Esophagus muscularis mucosa (tissue), 4 donors: ENCODE data around the gene NKAIN2. TPM values are rescaled to one million over a fixed set of nuclear protein-coding genes. Genes with fewer than 3 reads are reported as not detected.

Source experiments
- DNase-seq: peaks from one replicate; pipeline ENCODE4 v3.0.0-alpha.2; 2017; ENCODE audit errors: extremely low spot score
- H3K27ac ChIP-seq, 4 donors: fragments of 200-600 bp; sonication (generic); replicated peaks in 1 of 4; 1 replicate in 3 of 4; 2 replicates in 1 of 4; pipeline ENCODE4 v1.5.1; 2016 to 2019; ENCODE audit warnings: mild to moderate bottlenecking in 1 of 4
- H3K27me3 ChIP-seq, 4 donors: fragments of 200-600 bp; sonication (generic); one replicate each; pipeline versions ENCODE4 v1.5.1 to v1.6.0; 2016 to 2019
- H3K36me3 ChIP-seq, 4 donors: fragments of 200-600 bp; sonication (generic); one replicate each; pipeline ENCODE4 v1.5.1; 2016 to 2019
- H3K4me1 ChIP-seq, 4 donors: fragments of 200-600 bp; sonication (generic); one replicate each; pipeline ENCODE4 v1.5.1; 2016 to 2019
- H3K4me3 ChIP-seq, 4 donors: fragments of 200-600 bp; sonication (generic); 1 replicate in 2 of 4; 2 replicates in 2 of 4; pipeline ENCODE4 v1.5.1; 2016 to 2019; ENCODE audit warnings: mild to moderate bottlenecking in 4 of 4, moderate library complexity in 1 of 4
- H3K9me3 ChIP-seq, 4 donors: fragments of 200-600 bp; sonication (generic); 1 replicate in 3 of 4; 2 replicates in 1 of 4; pipeline ENCODE4 v1.5.1; 2016 to 2019
- EP300 ChIP-seq: sonication (generic); formaldehyde crosslinking; IDR thresholded peaks from one replicate; pipeline ENCODE4 v1.6.1; 2017; ENCODE audit warnings: antibody characterized with exemption
- POLR2A ChIP-seq: fragments of 450-650 bp; IDR thresholded peaks from one replicate; pipeline ENCODE4 v1.6.1; 2017; ENCODE audit warnings: antibody characterized with exemption, moderate library complexity, mild to moderate bottlenecking, low read depth
- POLR2AphosphoS5 ChIP-seq, 2 donors: sonication (generic); formaldehyde crosslinking; IDR thresholded peaks; one replicate each; pipeline ENCODE4 v1.6.1; 2017; ENCODE audit warnings: antibody characterized with exemption in 2 of 2
- WGBS: methylation state at CpG from one replicate; pipeline ENCODE4 v1.1.5; 2018; 5-methylcytosine and 5-hydroxymethylcytosine counted together
- intact Hi-C: fragments of 100-400 bp; cut with DNase I; formaldehyde crosslinking; loops from one replicate; pipeline ENCODE4 v1.15.1; 2023
- total RNA-seq, 4 donors: library from RNA; depleted of rRNA; stranded (reverse); fragments of >200 nt; gene quantifications; one replicate each; pipeline versions ENCODE4 v1.1.0 to v1.2.1, GENCODE V29; 2016
- TF ChIP-seq, protein P1 (sequence below), 3 experiments: fragments of 200-600 bp in 2 of 3; fragments of 450-650 bp in 1 of 3; sonication (generic) in 2 of 3; IDR thresholded peaks; one replicate each; pipeline ENCODE4 v1.5.1; 2017 to 2019; ENCODE audit warnings: antibody characterized with exemption in 3 of 3, mild to moderate bottlenecking in 2 of 3, moderate library complexity in 1 of 3

The NKAIN2 gene
- total RNA-seq, 4 donors from 2014 or later = 0.11 to 0.66 (median 0.13) TPM; not detected in 1

DNA sequence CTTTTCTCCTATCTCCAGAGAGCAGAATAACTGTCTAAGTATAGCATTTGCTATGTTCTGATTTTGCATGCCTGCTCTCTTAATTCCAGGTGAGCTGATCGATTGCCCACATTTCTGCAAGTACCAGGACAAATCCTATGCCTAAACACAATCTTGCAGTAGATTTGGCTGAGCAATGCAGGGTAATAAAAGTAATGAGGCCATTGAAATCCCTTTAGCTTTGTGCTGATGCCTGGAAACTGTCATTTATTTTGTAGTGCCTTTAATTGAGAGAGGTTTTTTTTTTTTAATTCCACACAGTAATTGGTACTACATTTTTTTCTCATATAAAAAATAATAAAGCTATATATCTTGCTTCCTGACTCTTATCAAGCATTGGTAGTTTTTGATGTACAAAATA, 252.3 kb downstream of the NKAIN2 start:
- intact Hi-C loops = no loop called here
- Histone ChIP-seq H3K4me3 (no peak overlapping the region), H3K36me3 (no peaks in the 10 kb centered on the region), H3K9me3 (no peaks in the 10 kb centered on the region), H3K27me3 (no peaks in the 10 kb centered on the region), H3K27ac (no peak overlapping the region), H3K4me1 (peaks cover 0 to 15% (median 3%) of the 10 kb centered on the region in 4 donors)
- 75% methylated on average over 1 of the region's 1 CpG for WGBS
- TF ChIP-seq, protein P1, sequence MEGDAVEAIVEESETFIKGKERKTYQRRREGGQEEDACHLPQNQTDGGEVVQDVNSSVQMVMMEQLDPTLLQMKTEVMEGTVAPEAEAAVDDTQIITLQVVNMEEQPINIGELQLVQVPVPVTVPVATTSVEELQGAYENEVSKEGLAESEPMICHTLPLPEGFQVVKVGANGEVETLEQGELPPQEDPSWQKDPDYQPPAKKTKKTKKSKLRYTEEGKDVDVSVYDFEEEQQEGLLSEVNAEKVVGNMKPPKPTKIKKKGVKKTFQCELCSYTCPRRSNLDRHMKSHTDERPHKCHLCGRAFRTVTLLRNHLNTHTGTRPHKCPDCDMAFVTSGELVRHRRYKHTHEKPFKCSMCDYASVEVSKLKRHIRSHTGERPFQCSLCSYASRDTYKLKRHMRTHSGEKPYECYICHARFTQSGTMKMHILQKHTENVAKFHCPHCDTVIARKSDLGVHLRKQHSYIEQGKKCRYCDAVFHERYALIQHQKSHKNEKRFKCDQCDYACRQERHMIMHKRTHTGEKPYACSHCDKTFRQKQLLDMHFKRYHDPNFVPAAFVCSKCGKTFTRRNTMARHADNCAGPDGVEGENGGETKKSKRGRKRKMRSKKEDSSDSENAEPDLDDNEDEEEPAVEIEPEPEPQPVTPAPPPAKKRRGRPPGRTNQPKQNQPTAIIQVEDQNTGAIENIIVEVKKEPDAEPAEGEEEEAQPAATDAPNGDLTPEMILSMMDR (IDR thresholded peaks at IDR 0.05) = no peak
- TF ChIP-seq POLR2AphosphoS5 (IDR thresholded peaks at IDR 0.05) = no peak
- no peak for TF ChIP-seq EP300
- no peak for DNase-seq

DNA sequence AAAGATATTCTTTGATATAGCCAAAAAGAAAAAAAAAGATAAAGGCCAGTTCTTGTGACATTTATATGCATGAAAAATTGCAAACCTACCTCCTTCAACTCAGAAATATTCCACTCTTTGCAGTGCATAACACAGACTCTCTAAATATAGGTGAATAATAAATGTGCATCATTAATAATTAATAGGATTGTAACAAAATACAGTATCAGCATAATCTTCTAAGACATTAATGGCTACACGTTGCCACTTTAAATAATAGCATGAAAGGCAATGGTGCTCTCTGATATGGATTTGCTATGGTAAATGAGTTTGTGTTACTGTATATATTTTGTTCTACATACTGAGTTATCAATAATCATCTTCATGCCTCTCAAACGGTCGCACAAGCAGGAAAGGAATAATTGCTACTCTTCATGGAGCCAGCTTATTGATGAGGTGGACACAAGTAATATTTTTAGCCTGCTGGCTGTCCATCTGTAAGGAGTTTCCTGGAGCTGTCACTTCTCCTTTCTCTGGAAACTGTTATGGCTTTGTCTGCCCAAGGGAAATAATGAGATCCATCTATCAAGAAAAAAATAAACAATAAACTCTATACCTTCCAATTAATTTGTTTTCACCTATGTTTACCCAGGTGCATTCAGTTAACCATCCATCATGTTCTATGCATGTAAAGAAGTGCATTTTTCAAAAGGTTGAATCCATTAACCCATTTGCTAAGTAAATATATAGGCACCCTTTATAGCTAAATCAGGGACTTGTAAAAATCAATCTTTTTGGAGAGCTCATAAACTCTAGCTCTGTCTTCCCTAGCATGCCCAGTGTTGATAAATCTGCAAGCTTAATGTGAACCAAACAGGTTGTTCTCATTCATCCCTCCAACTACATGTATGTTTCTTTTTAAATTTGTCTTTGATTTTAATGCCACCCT, 253.0 kb downstream of the NKAIN2 start:
- H3K27ac ChIP-seq = no peak overlapping the region
- peaks cover 0 to 15% (median 3%) of the 10 kb centered on the region in 4 donors for H3K4me1 ChIP-seq
- no peaks in the 10 kb centered on the region for H3K9me3 ChIP-seq
- no peak for DNase-seq
- H3K4me3 ChIP-seq = no peak overlapping the region
- intact Hi-C loops = no loop called here
- WGBS = 52% methylated on average over 3 of the region's 3 CpGs
- TF ChIP-seq, protein P1 (IDR thresholded peaks at IDR 0.05) = no peak
- TF ChIP-seq POLR2A (no peak), EP300 (no peak), POLR2AphosphoS5 (IDR thresholded peaks at IDR 0.05) (no peak)
- no peaks in the 10 kb centered on the region for H3K27me3 ChIP-seq
- no peaks in the 10 kb centered on the region for H3K36me3 ChIP-seq

DNA sequence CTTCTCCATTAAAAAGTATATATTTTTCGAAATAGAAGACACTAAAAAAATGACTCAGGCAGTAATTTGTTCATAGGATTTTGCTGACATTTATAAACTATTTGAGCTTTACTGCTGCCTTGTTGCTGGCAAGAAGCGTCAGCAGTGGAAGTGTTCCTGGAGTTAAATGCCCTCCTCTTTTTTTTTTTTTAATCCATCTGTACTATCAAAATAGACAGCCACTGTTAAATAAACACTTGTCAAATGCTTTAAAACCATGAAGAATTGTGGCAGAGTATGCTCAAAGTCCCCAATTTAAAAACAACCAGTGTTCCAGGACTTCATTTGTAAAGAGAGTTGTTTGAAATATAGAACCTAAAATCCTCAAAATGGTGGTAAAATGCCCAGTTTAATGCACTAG, 253.8 kb downstream of the NKAIN2 start:
- no peak overlapping the region for H3K27ac ChIP-seq
- intact Hi-C loops = no loop called here
- no peaks in the 10 kb centered on the region for H3K27me3 ChIP-seq
- H3K4me1 ChIP-seq = peaks cover 0 to 15% (median 3%) of the 10 kb centered on the region in 4 donors
- no peak for DNase-seq
- TF ChIP-seq POLR2A = no peak
- TF ChIP-seq EP300 = no peak
- TF ChIP-seq POLR2AphosphoS5 (IDR thresholded peaks at IDR 0.05) = no peak
- TF ChIP-seq, protein P1 (IDR thresholded peaks at IDR 0.05) = no peak
- H3K36me3 ChIP-seq = no peaks in the 10 kb centered on the region
- WGBS = 38% methylated on average over 2 of the region's 2 CpGs
- no peak overlapping the region for H3K4me3 ChIP-seq
- H3K9me3 ChIP-seq = no peaks in the 10 kb centered on the region

DNA sequence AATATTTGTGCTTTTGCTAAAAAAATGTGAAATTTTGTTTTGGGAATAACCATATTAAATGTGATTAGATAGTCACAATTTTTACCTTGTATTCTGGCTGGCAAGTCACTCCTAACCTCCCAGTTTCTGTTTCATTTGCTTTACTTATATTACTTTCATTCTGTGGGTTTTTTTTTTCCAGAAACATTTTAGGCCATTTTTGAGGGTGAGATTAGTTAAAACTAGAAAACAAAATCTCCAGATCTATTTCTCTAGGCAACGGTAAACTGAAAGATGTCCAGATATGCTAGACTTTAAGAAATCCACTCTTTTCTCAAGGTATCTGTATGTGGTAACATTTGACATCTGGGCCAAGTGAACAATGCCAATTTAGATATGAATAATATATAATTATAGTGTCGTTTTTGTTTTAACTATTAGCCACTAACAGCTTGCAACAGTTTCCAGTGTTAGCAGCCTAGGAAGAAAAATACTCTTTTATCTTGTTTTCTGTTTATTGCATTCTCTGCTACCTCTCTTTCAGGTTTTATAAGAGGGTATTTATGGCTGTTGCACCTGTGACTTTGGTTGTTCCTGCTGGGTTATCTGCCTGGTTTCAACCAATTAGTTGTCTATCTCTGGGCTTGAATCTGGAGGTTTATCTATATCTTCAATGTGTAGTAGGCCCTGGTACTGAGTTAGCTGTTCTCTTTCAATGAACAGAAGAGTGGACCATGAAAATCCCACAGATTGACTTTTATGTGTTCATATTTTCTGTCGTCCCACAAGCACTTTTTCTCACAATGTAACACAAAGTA, 260.9 kb downstream of the NKAIN2 start:
- H3K27me3 ChIP-seq = no peaks in the 10 kb centered on the region
- H3K9me3 ChIP-seq = no peaks in the 10 kb centered on the region
- no peaks in the 10 kb centered on the region for H3K36me3 ChIP-seq
- no peaks in the 10 kb centered on the region for H3K4me1 ChIP-seq
- WGBS = 79% methylated on average over 3 of the region's 3 CpGs
- no peak for DNase-seq
- TF ChIP-seq EP300 = no peak
- TF ChIP-seq, protein P1 (IDR thresholded peaks at IDR 0.05) = no peak
- intact Hi-C loops = no loop called here
- no peak overlapping the region for H3K4me3 ChIP-seq
- no peak overlapping the region for H3K27ac ChIP-seq
